G401.6 (cell line): Measurements from ENCODE around the gene TTC9.
"Not testable (repeated sequence)": the region's sequence is repeated elsewhere in the genome, so short reads cannot be mapped to it uniquely, and the experiment has no call there.

Source experiments
- FAIRE-seq: peaks from 2 replicates; lab custom pipeline; 2012; peaks lifted over from hg19 to GRCh38; lab: Jason Lieb, UNC

TTC9 gene

DNA sequence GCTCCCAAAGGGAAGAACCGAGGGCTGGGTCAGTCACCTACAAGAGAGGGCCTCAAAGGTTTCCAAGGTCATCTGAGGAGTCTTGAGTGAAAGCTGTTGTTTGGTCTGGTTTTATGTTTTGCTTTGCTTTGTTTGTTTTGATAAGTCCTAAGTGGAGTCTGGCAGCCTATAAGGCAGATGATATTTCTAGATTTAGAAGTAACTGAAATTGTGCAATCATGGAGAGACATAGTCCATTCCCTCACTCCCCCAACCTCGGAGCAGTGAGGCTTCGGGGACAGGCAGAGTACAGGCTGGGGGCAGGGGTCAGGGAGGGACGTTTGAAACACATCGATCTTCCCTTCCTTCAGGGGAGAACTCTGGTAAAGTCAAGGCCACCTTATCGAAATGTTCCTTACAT is 42.3 kb downstream of the TTC9 start:
- no peak for FAIRE-seq

DNA sequence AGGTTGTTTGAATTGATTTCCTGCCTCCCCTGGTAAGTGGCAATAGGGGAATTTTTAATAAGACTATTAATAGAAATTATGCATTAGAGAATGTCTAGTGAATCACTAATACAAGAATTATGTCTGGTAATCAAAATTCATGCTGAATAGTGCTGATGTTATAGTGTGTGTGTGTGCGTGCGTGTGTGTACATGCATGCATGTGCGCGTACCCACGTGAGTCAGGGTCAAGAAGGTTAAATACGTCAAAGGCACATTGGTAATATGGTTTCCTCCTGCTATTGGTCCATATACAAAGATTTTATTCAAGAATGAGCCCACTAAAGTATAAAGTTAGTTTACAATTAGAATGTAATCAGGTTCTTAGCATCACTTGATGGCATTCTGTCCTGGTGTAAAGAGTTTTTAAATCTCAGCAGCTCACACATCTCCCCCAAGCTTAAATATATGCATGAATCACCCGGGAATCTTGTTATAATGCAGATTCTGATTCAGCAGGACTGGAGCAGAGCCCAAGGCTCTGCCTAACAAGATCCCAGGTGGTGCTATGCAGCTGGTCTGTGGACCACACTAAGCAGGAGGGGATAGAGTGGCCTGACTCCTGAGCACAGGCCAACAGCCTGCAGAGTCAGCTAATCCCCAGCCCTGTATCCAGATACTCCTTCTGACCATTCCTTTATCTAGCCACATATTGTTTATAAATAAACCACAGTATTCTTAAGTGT is 43.9 kb downstream of the TTC9 start:
- FAIRE-seq, result no peak

DNA sequence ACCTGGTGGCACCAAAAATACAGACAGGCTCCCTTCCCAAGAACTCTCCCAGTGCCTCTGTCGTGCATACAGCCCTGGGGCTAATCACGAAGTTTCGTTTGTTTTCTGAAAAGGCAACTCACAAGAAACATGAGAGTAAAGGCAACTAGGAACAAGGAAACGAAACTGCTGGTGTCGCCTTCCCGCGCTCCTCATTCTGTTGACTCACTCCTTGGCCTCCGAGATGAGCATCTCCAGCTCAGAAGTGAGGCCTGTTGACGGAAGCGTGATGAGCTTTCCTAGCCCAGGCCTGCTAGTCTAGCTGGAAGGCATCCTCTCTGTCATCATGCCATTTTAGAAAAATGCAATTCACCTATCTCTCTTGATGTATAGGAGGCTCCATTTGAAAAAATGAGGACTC is 50.5 kb downstream of the TTC9 start:
- FAIRE-seq, result no peak

DNA sequence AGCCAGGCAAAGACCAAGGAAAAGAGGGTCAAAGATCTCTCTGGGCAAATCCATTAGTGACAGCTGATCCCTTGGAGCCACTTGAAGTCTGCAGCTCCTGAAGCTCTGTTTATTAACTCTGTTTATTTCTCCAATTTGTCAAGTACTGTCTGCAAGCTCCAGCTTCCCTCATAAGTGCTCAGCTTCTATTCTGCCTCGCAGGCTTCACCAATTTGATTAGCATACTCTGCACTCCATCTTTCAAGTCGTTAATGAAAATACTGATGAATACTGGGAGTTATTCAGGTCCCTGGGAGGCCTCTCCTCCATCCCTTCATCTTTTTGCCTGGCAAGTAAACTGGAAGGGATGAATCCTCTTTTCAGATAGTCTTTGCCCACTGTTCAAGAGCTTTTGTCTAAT is 54.3 kb downstream of the TTC9 start:
- no peak for FAIRE-seq

DNA sequence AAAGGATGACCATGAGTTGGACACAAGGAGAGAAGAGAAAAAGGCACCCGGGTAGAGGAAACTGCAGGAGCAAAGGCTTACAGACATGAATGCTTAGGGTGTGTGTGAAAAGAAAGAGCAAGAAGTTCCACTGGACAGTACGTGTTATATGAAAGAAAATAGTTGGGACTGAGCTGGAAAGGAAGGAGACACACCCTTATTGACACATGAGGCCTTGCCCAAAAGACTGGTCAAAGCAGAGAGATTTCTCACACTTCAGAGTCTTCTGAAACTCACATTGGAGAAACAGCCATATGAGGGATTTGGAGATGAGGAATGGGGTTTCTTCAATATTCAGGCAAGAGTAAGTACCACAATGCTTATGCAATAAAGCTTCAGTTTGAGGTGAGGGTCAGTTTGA is 56.0 kb downstream of the TTC9 start:
- no peak for FAIRE-seq

DNA sequence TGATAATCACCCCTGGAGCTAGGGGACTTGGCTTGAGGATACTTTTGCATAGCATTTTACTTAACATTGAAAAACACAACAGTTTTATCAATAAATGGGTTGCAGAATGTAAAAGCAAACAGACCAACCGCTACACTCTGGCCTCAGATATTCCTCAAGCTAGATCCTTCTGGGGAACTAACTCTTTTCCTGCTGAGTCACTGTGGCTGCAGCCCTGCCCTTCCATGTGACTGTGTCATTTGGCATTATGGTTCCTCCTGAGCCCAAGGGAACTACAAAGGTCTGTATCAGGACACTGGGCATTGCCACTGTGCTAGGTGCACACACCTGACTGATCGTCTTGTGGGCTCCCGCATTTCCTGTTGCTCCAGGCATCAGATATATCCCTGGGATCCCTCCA is 56.6 kb downstream of the TTC9 start:
- no peak for FAIRE-seq

DNA sequence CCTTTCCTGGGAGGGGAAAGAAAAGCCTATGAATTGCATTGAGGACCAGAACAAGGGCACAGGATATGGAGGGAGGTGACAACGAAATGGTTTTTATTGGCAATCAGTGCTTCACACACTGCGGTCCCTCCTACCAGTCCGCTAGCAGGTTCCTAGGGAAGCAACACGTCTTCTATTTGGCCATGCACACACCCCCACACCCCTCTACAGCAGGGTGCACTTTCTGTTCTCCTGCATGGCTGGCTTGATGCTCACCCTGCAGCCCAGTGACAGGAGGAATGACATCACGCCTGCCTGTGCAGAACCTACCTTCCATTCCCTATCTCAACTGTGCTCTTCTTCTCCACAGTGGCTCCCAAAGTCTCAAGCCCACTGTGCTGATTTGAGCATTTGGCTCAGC is 57.9 kb downstream of the TTC9 start:
- FAIRE-seq, result no peak

DNA sequence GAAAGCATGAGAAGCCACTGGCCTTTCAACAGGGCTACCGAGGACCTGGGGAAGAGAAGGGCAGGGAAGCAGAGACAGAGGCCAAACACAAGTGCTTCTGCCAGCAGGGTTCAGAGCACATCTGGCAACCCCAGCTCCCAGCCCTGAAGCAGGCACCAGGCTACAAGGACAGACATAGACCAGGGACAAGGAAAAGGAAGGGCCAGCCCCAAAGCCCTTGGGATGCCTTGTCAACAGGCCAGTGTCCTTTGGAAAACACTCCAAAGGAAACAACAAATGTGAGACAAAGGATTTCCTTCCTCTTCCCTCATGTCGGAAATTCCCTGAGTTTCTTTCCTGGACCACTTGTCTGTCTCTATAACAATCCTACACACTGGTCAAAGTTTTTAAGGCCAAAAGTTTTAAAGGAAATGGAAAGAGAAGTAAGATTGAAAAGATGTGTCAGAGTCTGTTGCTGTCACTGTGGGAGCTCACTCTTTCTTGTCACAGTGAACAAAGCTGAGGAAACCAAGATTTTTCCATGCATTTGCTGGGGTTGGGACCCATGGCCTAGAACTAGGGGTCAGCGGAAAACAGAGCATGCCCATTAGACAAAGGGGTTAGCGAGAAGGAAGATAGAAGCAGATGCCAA is 59.4 kb downstream of the TTC9 start:
- FAIRE-seq, result no peak

DNA sequence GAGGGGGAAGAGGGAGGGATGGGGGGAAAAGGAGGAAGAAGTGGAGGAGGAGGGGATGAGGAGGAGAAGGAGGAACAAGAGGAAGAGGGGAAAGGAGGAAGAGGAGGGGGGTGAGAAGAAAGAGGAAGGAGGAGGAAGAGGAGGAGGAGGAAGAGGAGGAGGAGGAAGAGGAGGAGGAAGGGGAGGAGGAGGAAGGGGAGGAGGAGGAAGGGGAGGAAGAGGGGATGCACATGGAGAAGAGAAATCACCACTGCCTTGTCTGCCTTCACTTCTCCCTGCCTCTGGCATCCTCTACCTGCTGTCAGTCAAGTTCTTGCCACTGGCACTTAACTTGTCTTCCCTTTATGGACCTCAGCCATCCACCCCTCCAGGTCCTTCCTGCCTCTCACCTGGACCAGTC is 59.9 kb downstream of the TTC9 start:
- FAIRE-seq, result no peak

DNA sequence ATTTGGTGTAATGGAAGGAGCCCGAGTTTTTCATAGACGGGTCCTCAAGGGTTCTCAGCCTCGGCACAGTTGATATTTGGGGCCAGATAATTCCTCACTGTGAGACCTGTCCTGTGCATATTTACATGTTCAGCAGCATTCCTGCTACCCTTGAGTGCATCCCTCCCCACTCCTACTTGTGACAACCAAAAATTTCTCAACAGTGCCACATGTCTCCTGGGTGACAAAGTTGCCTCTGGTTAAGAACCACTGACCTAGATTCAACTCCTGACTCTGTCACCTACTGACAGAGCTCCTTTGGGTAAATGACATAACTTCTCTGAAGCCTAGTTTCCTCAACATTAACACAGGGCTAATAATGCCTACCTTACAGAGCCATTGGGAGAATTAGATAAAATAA is 60.4 kb downstream of the TTC9 start:
- no peak for FAIRE-seq

DNA sequence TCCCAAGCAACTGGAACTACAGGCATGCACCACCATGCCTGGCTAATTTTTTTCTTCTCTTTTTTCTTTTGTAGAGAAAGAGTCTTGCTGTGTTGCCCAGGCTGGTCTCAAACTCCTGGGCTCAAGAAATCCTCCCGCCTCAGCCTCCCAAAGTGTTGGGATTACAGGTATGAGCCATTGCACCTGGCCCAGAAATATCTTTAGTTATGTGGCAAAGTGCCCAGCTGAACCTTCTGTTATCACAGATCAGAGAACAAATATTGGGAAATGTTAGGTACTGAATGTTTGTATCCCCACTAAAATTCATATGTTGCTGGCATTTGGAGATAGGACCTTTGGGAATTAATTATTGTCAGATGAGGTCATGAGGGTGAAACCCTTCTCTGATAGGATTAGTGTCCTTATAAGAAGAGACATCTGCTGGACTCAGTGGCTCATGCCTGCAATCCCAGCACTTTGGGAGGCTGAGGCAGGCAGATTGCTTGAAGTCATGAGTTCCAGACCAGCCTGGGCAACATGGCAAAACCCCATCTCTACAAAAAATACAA is 62.0 kb downstream of the TTC9 start:
- FAIRE-seq, result not testable (repeated sequence)

DNA sequence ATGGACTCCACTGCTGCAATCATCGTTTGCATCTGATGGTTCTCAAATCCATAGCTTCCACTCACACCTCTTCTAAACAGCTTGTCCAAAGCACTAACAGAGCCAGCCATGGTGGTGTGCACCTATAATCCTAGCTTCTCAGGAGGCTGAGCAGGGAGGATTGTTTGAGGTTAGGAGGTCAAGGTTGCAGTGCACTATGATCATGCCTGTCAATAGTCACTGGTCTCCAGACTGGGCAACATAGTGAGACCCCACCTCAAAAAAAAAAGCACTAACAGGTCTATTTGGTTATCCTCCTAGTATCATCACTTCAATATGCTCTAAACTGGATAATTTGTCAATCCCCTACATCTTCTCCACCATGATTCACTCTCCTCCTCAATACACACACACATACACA is 63.2 kb downstream of the TTC9 start:
- FAIRE-seq, result no peak

DNA sequence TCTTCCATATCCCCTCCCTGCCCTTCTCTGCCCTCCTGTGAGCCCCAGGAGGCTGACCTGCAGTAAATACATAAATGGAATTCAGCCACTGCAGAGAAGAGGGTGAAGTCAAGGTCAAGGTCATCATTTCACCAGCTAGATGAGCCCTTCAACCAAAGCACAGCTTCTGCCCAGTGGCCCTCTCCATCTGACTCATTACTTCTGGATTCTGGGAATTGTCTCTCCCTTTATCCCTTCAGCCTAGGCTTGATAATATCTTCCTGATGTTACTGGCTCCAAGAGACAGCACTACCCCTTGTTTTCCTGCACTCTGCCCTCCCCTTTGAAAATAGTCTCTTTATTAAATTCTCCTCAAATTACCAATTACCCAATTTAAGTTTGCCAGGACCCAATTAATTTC is 64.5 kb downstream of the TTC9 start:
- no peak for FAIRE-seq

DNA sequence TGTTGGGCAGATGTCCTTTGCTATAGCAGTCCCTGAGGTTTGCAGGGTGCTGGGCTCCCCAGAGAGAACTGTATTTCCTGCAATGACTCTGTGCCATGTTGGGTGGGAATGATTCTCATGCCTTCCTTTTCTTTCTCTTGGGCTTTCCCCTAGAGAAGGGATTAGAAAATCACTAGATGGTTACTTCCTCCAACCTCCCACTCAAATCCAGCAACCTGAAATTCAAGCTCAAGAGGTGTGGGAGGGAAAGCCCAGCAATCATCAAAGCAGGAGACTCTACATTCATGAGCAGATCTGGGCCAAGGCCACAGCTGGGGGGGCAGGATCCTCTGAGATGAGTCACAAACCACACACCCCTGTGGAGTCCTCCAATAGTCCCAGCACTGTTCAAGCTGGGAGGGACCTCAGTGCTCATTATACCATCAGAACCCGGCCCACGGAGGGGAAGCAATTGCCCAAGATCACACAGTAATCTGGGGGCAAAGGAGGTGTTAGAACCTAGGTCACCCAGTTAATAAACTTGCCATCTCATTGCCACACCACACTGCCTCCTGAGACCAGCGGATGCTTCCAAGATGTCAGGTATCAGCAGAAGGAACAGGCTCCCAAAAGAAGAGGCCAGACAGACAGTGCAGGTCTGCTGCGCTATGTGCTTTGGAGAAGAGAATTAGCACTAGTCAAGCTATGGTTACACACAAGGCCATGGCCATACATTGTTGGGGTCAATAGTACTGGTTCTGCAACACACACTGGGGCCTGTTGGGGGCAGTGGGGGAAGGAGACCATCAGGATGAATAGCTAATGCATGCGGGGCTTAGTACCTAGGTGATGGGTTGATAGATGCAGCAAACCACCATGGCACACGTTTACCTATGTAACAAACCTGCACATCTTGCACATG is 65.7 kb downstream of the TTC9 start:
- FAIRE-seq, result no peak

DNA sequence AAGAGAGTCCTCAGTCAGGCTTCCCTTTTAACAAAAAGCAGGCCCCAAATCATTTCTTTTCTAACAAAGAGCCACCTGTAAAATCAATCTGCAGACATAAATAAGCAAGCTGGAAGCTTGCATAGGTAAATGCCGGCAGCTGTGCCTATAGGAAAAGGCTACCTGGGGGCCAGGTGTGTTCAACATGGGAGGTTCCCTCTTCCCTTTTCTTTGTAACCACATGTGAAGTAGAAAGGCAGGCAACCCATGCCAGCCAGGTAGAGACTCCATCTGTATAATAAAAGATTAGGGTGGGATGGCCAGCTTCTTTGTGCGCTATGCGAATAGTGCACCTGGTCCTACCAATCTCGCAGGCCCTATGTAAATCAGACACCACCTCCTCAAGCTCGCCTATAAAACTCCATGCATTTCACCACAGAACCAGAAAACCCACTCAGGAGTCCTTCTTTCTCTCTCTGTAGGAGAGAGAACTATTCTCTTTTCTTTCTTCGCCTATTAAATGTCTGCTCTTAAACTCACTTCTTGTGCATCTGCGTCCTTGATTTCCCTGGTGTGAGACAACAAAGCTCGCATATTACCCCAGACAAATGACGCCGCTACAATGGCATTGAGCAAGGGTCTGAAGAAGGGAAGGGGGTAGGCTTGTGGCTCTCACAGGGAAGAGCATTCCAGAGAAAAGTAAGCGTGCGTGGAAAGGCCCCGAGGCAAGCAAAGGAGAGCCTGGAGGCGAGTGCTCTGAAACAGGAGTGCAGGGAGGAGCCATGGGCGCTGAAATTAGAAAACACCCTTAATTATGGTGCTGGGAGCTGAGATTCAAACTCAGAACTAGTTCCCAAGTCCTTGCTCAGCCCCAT is 67.2 kb downstream of the TTC9 start:
- FAIRE-seq, result no peak

DNA sequence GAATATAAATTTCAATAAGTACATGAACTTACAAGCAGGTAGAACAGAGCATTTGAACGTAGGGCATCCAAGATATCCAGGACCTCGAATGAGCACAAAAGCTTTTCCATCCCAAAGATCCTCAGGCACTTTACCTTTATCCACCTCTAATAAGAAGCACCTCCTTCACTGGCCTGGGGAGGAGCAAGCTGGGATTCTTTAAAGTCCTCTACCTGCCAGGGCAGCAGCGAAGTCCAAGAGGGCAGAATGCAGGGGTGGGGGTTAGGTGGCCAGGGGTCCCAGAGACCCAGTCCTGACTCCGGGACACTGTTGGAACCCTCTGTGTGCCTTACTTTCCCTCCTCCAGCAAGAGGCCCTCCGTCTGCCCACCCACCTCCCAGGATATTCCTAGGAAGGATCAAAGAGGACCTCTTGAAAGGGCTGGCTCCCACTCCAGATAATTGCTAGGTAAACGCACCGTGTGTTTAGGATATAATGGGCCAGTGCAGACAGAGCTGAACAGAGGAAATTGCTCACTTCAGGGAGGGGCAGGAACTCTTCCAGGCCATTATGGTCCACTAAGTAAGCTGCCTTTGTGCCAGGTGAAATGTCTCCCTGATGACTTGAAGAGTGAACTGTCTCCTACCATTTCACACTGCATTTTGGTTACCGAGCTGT is 68.1 kb downstream of the TTC9 start:
- no peak for FAIRE-seq

DNA sequence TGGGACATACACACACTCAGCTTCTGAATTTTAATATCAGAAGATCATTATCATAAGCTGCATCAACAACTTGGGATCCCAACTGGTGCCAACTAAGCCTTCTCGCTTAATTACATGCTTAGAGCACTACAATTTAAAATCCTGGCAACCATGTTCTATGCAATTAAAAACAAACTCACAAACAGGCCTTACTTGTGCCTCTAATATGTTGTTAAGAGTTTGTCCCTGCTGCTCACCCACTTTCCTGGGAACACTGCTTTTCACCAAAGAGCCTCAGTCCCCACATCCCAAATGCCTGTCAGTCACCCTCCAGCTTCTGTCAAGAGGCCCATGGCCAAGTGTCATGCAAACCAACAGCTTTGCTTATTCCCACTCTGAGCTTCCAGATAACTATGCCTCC is 69.7 kb downstream of the TTC9 start:
- no peak for FAIRE-seq

DNA sequence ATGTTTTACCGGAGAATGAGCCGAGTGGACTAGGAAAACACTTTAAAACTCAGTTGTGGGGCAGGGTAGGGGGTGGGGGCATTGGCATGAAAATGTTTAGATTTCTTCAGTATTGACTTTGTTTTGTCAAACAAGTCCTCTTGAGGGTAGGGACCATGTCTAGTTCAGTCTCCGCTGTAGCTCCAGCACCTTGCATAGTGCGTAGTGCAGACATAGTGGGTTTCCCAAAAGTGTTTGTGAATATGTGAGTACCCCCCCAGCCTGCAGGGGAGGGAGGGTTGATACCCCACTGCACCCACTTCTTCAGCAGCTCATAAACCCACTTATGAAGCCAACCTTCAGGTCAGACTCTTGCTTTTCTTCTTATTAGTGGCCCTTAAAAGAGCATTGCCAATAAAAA is 71.4 kb downstream of the TTC9 start:
- no peak for FAIRE-seq

DNA sequence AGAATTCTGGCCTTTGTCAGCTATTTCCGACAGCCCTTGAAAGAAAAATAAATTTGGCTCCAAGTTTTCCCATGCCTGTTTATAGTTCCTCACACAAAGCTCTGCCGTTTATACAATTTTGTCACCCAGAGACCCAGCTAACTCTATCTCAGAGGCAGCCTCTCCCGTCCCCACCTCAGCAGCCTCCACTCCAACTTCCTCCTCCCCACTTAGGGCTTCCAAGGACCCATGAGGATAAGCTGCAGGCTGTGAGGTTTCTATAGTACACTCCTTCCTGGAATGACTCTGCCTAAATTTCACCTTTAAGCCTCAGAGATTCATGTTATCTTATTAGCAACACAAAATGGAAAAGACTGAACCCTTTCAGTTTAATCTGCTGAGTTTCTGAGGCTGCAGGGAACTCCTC is 71.8 kb downstream of the TTC9 start:
- no peak for FAIRE-seq

DNA sequence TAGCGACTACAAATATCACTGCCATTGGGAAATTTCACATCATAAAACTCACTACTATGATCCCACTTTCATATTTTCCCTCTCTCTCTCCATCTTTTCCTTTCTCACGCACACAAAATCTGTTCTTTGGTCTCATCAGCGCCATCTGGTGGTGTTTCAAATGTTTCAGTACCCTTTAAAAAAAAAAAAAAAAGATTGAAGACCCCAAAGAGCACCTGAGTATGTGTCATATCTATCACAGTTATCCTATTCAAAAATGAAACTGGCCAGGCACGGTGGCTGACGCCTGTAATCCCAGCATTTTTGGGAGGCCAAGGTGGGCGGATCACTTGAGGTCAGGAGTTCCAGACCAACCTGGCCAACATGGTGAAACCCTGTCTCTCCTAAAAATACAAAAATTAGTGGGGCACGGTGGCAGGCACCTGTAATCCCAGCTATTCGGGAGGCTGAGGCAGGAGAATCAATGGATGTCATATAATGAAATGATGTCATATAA is 72.4 kb downstream of the TTC9 start:
- peak; percentile 56 for FAIRE-seq

DNA sequence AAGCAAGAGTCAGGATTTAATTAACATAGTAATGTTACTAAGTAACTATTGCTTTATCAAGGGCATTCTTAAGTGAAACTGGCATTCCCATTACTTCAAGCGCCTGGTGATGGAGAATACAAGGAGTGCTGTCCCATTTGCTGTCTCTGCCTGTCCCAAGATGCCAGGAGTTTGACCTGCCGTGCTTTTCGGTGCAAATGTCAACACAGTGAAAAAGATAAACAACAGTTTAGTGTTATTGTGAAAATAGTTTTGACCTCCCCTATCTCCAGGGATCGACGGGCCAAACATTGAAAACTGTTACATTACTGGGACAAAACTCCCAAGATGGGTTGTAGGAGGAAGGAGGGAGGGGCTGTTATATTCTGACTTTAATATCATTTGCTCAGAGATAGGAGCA is 74.8 kb downstream of the TTC9 start:
- FAIRE-seq, result no peak
